NCI-H2196 (cell line): ENCODE data around the gene PRAMEF15.
A peak's percentile ranks its signal among the peaks of the same experiment; 100 is the strongest.
"Not testable (repeated sequence)": the region's sequence is repeated elsewhere in the genome, so short reads cannot be mapped to it uniquely, and the experiment has no call there.

Experiments used
- DNase-seq: peaks from one replicate; lab custom pipeline; 2025; ENCODE audit not compliant: unreplicated experiment; lab: John Stamatoyannopoulos, UW

Gene PRAMEF15

DNA sequence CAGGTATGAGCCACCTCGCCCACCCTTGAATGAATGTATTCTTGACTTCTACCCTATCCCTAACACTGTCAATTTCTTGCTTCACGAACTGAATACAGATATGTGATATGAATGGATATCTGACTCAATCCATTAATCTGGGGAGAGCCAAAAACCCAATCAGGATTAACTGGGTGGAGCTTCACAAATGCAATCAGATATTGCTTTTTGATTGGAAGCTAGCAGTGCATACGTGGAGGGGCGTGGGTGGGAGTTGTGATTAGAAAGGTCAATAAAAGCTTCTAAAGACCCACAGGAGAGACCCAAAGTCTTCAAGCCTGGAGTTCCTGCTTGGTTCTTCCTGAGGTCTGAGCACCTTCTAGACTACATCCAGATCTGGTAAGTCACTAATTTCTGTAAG, at the start of gene PRAMEF15:
Gene PRAMEF15, plus strand, starts transcription at position 301 of the 400 bp plus-strand sequence. CDS start 2,827 bp downstream, outside the sequence.
- not testable (repeated sequence) for DNase-seq

DNA sequence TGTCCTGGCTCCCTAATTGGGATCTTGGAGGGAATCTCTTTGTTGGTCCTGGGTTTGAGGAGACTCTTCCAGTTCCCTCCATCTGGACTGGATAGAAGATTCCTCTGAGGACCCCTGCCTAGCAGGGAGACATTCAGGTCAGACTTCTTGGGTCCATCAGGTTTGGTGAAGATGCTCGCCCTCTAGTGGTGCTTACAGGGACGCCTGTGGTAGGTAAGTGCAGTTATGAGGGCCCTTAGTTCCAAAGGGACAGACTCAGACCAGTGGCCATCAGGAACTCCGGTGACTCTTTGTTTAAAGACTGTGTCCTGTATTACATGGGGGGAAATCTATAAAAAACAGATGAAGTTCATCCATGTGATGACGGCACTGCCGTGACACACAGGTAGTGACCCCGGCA, 38.4 kb upstream of the PRAMEF15 start:
- not testable (repeated sequence) for DNase-seq

DNA sequence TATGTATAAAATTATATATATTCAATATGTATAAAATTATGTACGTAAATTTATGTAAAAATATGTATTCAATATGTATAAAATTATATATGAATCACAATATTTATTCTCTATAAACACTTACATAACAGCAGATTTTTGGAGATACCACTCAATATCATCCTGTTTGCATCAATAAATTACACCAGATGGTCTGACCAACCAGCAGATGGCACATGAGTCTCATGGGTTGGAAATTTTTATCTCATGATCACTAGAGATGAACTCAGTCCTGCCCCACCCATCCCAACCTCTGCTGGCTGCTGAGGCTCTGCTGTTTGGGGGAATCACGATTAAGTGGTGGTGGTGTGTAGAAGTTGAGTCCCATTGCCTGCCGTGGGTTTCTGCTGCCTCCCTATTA, 35.8 kb upstream of the PRAMEF15 start:
- not testable (repeated sequence) for DNase-seq

DNA sequence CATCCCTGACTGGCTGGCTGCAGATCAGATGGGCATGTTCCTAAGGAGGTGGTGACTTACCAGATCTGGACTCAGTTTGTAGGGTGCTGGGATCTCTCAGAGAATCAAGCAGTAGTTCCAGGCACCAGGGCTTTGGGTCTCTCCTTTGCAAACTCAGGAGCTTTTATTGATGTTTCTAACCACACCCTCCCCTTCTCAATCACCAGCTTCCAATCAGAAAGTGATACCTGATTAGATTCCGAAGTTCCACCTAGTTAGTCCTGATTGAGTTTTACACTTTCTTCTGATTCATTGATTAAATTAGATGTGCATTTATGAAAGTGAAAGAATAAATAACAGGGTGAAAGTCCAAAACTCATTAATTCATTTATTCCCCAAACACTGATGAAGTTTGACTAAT, 30.3 kb upstream of the PRAMEF15 start, which contains the start of gene PRAMEF8:
Gene PRAMEF8, minus strand, starts transcription at position 101 of the 400 bp plus-strand sequence. CDS start 1,046 bp downstream, outside the sequence.
- DNase-seq, result not testable (repeated sequence)

DNA sequence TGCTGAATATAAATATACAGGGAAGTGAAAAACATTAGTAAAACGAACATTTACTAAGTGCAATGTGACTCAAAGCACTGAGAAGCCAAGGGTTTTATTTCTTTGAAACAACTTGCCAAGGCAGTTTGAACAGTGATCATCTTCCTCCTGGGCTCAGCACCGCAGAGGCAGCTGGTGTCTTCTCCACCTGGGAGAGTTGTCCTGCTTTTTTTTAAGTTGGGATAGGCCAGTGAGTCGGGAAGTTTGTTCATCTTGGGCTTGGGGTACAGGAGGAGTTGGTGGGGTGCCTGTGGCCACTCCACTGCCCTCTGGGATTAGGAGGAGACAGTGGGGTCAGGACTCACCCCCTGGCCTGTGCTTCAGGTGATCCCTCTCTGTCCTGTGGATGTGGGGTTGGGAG, 26.4 kb upstream of the PRAMEF15 start:
- not testable (repeated sequence) for DNase-seq

DNA sequence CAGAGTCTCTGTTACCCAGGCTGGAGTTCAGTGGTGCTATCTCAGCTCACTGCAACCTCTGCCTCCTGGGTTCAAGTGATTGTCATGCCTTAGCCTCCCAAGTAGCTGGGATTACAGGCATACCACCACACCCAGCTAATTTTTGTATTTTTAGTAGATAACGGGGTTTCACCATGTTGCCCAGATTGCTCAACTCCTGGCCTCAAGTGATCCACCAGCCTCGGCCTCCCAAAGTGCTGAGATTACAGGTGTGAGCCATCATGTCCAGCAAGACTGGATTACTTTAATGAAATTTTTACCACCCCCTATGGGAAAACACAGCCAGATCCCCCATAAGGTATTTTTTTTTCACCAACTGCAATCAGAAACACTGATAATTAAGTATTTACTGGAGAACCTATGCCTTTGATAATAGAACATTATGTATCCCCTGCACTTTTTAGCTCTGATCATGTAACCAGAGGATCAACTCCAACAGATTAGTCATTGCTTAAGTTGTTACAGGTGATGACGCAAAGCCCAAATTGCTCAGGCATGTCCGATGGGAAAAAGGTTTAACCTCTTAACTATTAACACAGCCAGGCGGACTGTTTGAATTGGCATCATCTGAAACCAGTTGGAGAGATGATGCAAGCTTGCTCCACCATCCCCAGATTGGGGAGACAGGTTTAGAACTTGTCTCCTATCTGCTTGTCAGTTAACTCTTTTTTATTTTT, 18.0 kb upstream of the PRAMEF15 start:
- DNase-seq, result not testable (repeated sequence)

DNA sequence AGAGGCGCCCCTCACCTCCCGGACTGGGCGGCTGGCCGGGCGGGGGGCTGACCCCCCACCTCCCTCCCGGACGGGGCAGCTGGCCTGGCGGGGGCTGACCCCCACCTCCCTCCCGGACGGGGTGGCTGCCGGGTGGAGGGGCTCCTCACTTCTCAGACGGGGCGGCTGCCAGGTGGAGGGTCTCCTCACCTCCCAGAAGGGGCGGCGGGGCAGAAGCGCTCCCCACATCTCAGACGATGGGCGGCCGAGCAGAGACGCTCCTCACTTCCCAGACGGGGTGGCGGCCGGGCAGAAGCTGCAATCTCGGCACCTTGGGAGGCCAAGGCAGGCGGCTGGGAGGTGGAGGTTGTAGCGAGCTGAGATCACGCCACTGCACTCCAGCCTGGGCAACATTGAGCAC, 16.7 kb upstream of the PRAMEF15 start:
- DNase-seq, result not testable (repeated sequence)

DNA sequence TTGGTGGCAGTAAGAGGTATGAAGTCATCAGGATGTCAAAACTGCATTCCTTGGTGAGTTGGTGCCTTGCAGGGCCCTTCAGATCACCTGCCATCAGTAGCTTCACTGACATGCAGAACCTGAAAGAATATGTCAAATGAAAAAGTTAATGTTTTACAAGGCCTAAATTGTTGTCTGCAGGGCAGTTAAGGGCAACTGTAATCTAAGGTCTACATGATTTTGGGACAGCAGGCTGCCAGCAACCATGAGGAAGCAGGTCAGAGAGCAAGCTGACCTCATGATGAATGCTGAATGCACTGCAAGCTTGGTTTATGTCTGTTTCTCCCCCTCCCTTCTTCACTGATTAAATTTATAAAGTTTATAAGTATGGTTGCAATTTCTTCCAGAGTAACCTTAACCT, 13.2 kb upstream of the PRAMEF15 start:
- DNase-seq, result not testable (repeated sequence)

DNA sequence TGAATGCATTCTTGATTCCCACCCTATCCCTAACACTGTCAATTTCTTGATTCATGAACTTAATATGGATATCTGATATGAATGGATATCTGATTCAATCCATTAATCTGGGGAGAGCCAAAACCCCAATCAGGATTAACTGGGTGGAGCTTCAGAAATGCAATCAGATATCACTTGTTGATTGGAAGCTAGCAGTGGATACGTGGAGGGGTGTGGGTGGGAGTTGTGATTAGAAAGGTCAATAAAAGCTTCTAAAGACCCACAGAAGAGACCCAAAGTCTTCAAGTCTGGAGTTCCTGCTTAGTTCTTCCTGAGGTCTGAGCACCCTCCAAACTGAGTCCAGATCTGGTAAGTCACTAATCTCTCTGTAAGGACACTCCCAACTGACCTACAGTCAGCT, 12.1 kb upstream of the PRAMEF15 start, which contains the start of gene PRAMEF33:
Gene PRAMEF33, plus strand, starts transcription at position 301 of the 400 bp plus-strand sequence. CDS start 2,416 bp downstream, outside the sequence.
- not testable (repeated sequence) for DNase-seq

DNA sequence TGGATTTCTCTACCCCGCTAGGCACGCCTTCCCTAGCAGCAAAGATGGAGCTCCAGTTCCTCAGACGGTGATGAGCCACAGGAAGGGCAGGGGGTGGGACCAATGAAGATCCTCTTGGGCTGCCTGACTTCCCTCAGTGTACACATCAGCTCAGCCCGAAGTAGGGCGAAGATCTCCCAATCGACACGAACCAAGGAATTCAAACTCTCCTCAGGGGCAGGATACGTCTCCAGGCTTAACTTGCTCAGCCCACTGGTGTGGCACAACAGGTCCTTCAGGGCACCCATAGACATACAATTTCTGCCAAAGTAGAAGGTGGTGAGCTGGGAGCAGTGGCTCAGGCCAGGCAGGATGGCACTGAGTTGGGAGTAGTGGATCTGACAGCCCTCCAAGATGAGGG, 27.1 kb downstream of the PRAMEF15 start:
- DNase-seq, result not testable (repeated sequence)

DNA sequence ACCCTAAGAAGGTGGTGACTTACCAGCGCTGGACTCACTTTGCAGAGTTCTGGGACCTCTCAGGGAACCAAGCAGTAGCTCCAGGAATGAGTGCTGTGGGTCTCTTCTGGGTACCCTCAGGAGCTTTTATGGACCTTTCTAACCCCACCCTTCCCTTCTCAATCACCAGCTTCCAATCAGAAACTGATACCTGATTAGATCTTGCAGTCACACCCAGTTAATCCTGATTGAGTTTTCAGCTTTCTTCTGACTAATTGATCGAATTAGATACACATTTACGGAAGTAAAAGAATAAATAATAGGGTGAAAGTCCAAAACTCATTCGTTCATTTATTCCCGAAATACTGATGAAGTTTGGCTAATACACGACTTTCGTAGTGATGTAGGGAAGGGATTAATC, 31.7 kb downstream of the PRAMEF15 start, which contains the start of gene PRAMEF14:
Gene PRAMEF14, minus strand, starts transcription at position 101 of the 400 bp plus-strand sequence. CDS start 1,820 bp downstream, outside the sequence.
- DNase-seq, result not testable (repeated sequence)

DNA sequence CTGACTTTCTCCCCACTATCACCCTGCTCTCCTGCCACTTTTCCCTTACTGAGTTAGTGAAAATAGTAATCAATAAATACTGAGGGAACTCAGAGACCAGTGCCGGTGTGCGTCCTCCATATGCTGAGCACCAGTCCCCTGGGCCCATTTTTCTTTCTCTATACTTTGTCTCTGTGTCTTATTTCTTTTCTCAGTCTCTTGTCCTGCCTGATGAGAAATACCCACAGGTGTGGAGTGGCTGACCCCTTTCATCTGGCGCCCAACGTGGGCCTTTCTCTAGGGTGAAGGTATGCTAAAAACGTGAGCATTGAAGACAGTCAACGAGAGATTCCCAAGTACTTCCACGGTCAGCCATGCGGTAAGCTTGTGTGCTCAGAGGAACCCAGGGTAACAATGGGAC, 38.1 kb downstream of the PRAMEF15 start:
- DNase-seq, result not testable (repeated sequence)

DNA sequence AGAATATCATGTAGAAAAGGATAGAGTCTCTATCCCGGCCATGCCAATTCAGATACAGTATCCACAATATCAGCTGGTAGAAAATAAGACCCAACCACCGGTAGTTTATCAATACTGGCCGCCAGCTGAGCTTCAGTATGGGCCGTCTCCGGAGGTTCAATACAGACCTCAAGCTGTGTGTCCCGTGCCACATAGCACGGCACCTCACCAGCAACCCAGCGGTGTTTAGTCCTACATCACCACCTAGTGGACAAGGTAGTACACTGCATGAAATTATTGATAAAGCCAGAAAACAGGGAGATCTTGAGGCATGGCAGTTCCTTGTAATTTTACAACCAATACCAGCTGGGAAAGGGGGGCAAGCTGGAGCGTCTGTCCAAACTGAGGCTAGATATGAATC, 39.1 kb downstream of the PRAMEF15 start:
- not testable (repeated sequence) for DNase-seq

DNA sequence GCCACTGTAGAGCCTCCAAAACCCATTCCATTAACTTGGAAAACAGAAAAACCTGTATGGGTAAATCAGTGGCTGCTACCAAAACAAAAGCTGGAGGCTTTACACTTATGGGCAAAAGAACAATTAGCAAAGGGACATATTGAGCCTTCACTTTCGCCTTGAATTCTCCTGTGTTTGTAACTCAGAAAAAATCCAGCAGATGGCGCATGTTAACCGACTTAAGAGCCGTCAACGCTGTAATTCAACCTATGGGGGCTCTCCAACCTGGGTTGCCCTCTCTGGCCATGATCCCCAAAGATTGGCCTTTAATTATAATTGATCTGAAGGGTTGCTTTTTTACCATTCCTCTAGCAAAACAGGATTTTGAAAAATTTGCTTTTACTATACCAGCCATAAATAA, 41.4 kb downstream of the PRAMEF15 start:
- DNase-seq, result peak; percentile 70

DNA sequence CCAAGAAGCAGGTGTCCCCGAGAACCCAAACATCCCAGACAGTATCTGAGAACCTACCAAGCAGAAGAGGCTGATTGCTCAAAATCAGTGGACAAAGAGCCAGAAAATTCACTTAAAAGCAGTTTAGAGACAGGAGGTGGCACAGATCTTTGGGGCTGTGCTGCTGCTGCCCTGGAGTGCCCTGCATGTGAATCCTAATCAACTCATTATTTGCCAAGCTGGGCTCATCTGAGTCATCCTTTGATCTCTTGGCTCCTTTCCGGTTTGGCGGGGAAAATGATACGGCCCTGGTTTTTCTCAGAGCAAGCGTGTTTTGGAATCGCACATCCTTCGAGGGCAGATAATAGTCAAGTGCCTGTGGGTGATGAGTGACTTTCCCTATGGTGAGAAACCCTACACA, 47.0 kb downstream of the PRAMEF15 start:
- DNase-seq, result not testable (repeated sequence)

DNA sequence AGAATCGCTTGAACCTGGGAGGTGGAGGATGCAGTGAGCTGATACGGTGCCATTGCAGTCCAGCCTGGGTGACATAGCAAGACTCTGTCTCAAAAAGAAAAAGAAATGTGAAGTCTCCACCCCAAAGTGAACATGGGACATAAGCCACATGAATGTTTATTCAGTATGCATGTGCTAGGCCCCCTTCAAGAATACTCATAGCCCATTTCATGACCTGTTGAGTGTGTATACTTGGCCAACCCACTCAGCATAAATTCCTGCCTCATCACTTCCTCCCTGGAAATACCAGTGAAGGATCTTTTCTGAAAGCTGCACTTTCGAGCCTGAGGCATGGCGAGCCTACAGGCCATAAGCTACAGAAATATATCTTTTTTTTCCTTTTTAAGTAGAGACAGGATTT, 49.5 kb downstream of the PRAMEF15 start:
- not testable (repeated sequence) for DNase-seq

DNA sequence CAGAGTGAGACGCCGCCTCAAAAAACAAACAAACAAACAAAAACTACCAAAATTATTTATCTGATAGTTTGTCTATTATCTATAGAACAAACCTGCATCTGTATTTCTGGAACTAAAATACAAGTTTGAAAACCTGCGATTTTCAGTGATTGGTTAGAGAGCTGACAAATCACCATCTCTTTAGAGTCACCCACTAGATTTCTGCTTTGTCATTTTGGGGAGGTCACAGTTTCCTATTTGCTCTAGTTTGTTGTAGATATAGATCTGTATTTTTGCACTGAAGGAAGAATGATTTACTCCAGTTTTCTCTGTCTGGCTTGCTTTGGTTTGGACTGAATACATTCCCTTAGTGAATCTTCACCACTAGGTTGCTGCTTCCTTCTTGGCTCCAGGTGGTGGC, 51.2 kb downstream of the PRAMEF15 start:
- not testable (repeated sequence) for DNase-seq

DNA sequence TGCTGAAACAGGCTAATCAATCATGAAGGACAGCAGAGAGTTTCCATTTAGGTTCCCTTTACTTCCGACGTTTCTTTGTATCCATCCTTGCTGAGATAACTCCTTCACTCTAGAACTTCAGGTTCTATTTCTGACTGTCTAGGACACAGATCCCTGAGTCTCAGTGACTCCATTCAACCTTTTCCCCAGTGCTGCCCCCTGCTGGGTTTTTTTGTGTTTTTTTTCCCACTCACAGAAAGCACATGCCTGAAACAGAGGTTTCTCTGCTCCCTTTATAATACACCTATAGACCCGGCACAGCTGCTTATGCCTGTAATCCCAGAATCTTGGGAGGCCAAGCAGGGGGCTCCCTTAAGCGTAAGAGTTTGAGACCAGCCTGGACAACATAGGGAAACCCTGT, 53.2 kb downstream of the PRAMEF15 start:
- DNase-seq, result not testable (repeated sequence)
